HepG2 (cell line): ENCODE data around the gene FUT1. TPM values are rescaled to one million over a fixed set of nuclear protein-coding genes. Genes with fewer than 3 reads are reported as not detected.

Experiments
- ARNTL ChIP-seq: sonication (generic); formaldehyde crosslinking; IDR thresholded peaks from 2 replicates; pipeline ENCODE4 v1.4.0; 2020; ENCODE audit warnings: mild to moderate bottlenecking, missing genetic modification reagents
- ATRX ChIP-seq: sonication (generic); formaldehyde crosslinking; IDR thresholded peaks from 2 replicates; pipeline ENCODE4 v1.4.0; 2020; ENCODE audit warnings: missing genetic modification reagents, borderline replicate concordance
- EEA1 ChIP-seq: sonication (generic); formaldehyde crosslinking; IDR thresholded peaks from 2 replicates; pipeline ENCODE4 v1.5.1; 2020; ENCODE audit warnings: mild to moderate bottlenecking, missing genetic modification reagents, borderline replicate concordance
- ELF3 ChIP-seq: IDR thresholded peaks from 2 replicates; pipeline ENCODE4 v1.6.1; 2016; ENCODE audit warnings: missing genetic modification reagents, missing compliant biosample characterization
- JUN ChIP-seq: sonication (generic); formaldehyde crosslinking; IDR thresholded peaks from 2 replicates; pipeline ENCODE4 v1.4.0; 2020; ENCODE audit warnings: mild to moderate bottlenecking, missing genetic modification reagents
- KAT2B ChIP-seq: fragments of 150-350 bp; IDR thresholded peaks from 2 replicates; pipeline ENCODE4 v1.6.1; 2014; ENCODE audit warnings: low read depth, low read length, borderline replicate concordance
- KAT7 ChIP-seq: IDR thresholded peaks from 2 replicates; pipeline ENCODE4 v1.6.1; 2018; ENCODE audit warnings: borderline replicate concordance, missing compliant biosample characterization
- KDM4B ChIP-seq: sonication (generic); formaldehyde crosslinking; IDR thresholded peaks from 2 replicates; pipeline ENCODE4 v1.4.0; 2020; ENCODE audit warnings: missing genetic modification reagents
- KLF15 ChIP-seq: sonication (generic); formaldehyde crosslinking; IDR thresholded peaks from 2 replicates; pipeline ENCODE4 v1.8.1; 2023; ENCODE audit warnings: borderline replicate concordance, mild to moderate bottlenecking, inconsistent platforms, missing genetic modification reagents, mixed read lengths
- LCORL ChIP-seq, 2 experiments: fragments of 450-650 bp in 1 of 2; sonication (generic) in 1 of 2; formaldehyde crosslinking in 1 of 2; IDR thresholded peaks; 2 replicates each; pipeline versions ENCODE4 v1.5.0 to v1.6.1; 2017 to 2020; ENCODE audit warnings: antibody characterized with exemption in 1 of 2, missing genetic modification reagents in 1 of 2
- PHF21A ChIP-seq: sonication (generic); formaldehyde crosslinking; IDR thresholded peaks from 2 replicates; pipeline ENCODE4 v1.5.0; 2020; ENCODE audit warnings: mild to moderate bottlenecking, missing genetic modification reagents
- RARA ChIP-seq: IDR thresholded peaks from 2 replicates; pipeline ENCODE4 v1.6.1; 2016; ENCODE audit warnings: missing genetic modification reagents, missing compliant biosample characterization
- RBFOX2 ChIP-seq: fragments of 200-400 bp; formaldehyde crosslinking; IDR thresholded peaks from 2 replicates; pipeline ENCODE4 v1.6.1; 2017; ENCODE audit warnings: low read depth, mild to moderate bottlenecking, low read length
- SAP130 ChIP-seq: IDR thresholded peaks from 2 replicates; pipeline ENCODE4 v1.6.1; 2016; ENCODE audit warnings: low read depth
- STAG1 ChIP-seq: sonication (generic); formaldehyde crosslinking; IDR thresholded peaks from 2 replicates; pipeline ENCODE4 v1.4.0; 2020; ENCODE audit warnings: missing genetic modification reagents
- TARDBP ChIP-seq: sonication (generic); formaldehyde crosslinking; IDR thresholded peaks from 2 replicates; pipeline ENCODE4 v1.8.0; 2022; ENCODE audit warnings: mild to moderate bottlenecking, missing genetic modification reagents
- TRIM24 ChIP-seq: sonication (generic); formaldehyde crosslinking; IDR thresholded peaks from 2 replicates; pipeline ENCODE4 v1.8.0; 2022; ENCODE audit warnings: mild to moderate bottlenecking, missing genetic modification reagents
- ZBTB39 ChIP-seq: sonication (generic); formaldehyde crosslinking; IDR thresholded peaks from 2 replicates; pipeline ENCODE4 v1.5.0; 2020; ENCODE audit warnings: missing genetic modification reagents
- ZNF12 ChIP-seq: sonication (generic); formaldehyde crosslinking; IDR thresholded peaks from 2 replicates; pipeline ENCODE4 v1.5.0; 2020; ENCODE audit warnings: missing genetic modification reagents
- ZNF543 ChIP-seq: sonication (generic); formaldehyde crosslinking; IDR thresholded peaks from 2 replicates; pipeline ENCODE4 v1.4.0; 2020; ENCODE audit warnings: mild to moderate bottlenecking, missing genetic modification reagents
- ZNF737 ChIP-seq: sonication (generic); formaldehyde crosslinking; IDR thresholded peaks from 2 replicates; pipeline ENCODE4 v1.5.0; 2020; ENCODE audit warnings: missing genetic modification reagents, mild to moderate bottlenecking, borderline replicate concordance
- ZSCAN21 ChIP-seq: sonication (generic); formaldehyde crosslinking; IDR thresholded peaks from 2 replicates; pipeline ENCODE4 v1.8.0; 2022; ENCODE audit warnings: mild to moderate bottlenecking, missing genetic modification reagents, moderate library complexity, borderline replicate concordance
- ZSCAN30 ChIP-seq: sonication (generic); formaldehyde crosslinking; IDR thresholded peaks from 2 replicates; pipeline ENCODE4 v1.5.0; 2020; ENCODE audit warnings: mild to moderate bottlenecking, missing genetic modification reagents
- ZSCAN5A ChIP-seq: sonication (generic); formaldehyde crosslinking; IDR thresholded peaks from 2 replicates; pipeline ENCODE4 v1.8.0; 2022; ENCODE audit warnings: mild to moderate bottlenecking, missing genetic modification reagents, borderline replicate concordance
- polyA plus RNA-seq, 8 experiments: library from polyadenylated mRNA; depleted of rRNA in 3 of 8; stranded (reverse) in 7 of 8; unstranded in 1 of 8; fragments of >200 nt; fragmentation: Illumina TruSeq in 4 of 8; extraction: Trizol in 4 of 8; gene quantifications; 2 replicates each; pipeline versions ENCODE4 v1.2.1 to v1.2.3, GENCODE V29; 2011 to 2016; ENCODE audit warnings: low read depth in 4 of 8, missing spikeins in 1 of 8, mixed read lengths in 1 of 8; ENCODE audit not compliant: insufficient read depth in 1 of 8
- total RNA-seq, 5 experiments: library from RNA; depleted of rRNA; stranded (reverse); fragments of >200 nt; fragmentation: Illumina TruSeq; extraction: Trizol; gene quantifications; 2 replicates each; pipeline ENCODE4 v1.2.3, GENCODE V29; 2016; ENCODE audit warnings: low read depth in 1 of 5
- TF ChIP-seq, protein P1 (sequence below): sonication (generic); formaldehyde crosslinking; IDR thresholded peaks from 2 replicates; pipeline ENCODE4 v1.4.0; 2020; ENCODE audit warnings: missing genetic modification reagents

Gene FUT1
- total and polyA plus RNA-seq, 2 of the 13 experiments (the other 11 are each of a cell fraction or from before 2014, with no cell fraction given) = 0.07 to 1.1 TPM

GRCh38 chr19:48719263-48720171 is 32.9 kb downstream of the FUT1 start, which contains the start of gene MAMSTR (continued):
- no peak for TF ChIP-seq ZNF737 (CRISPR knock-in tag)
- no peak for TF ChIP-seq TARDBP
- TF ChIP-seq STAG1 (CRISPR knock-in tag) = peak; percentile 53
- 0 out of 2 replicates have a peak, but pooled peaks have one; percentile 35 for TF ChIP-seq KAT7 (CRISPR knock-in tag)
- no peak for TF ChIP-seq ELF3 (CRISPR knock-in tag)
- no peak for TF ChIP-seq ZNF543 (CRISPR knock-in tag)
- TF ChIP-seq JUN (CRISPR knock-in tag) = no peak
- TF ChIP-seq ZBTB39 (CRISPR knock-in tag) = no peak
- TF ChIP-seq KAT2B = no peak
- peak; percentile 6; the same call in 1 of the 2 replicates for TF ChIP-seq SAP130
- 0 out of 2 replicates have a peak, but pooled peaks have one; percentile 33 for TF ChIP-seq ARNTL (CRISPR knock-in tag)
- TF ChIP-seq KDM4B (CRISPR knock-in tag) = no peak
- TF ChIP-seq ATRX = no peak
- no peak for TF ChIP-seq PHF21A (CRISPR knock-in tag)
- no peak for TF ChIP-seq EEA1
- peak; percentile 48 for TF ChIP-seq RBFOX2
- TF ChIP-seq ZSCAN30 = no peak
- TF ChIP-seq ZNF12 (CRISPR knock-in tag) = no peak
- TF ChIP-seq TRIM24 (CRISPR knock-in tag) = no peak
- TF ChIP-seq KLF15 (CRISPR knock-in tag) = no peak
- no peak for TF ChIP-seq LCORL (IDR thresholded peaks at IDR 0.05)
- TF ChIP-seq LCORL (CRISPR knock-in tag; IDR thresholded peaks at IDR 0.05) = no peak
- peak; percentile 42; the same call in 1 of the 2 replicates for TF ChIP-seq RARA (CRISPR knock-in tag)
- TF ChIP-seq ZSCAN5A (CRISPR knock-in tag) = no peak
- TF ChIP-seq, protein P1, sequence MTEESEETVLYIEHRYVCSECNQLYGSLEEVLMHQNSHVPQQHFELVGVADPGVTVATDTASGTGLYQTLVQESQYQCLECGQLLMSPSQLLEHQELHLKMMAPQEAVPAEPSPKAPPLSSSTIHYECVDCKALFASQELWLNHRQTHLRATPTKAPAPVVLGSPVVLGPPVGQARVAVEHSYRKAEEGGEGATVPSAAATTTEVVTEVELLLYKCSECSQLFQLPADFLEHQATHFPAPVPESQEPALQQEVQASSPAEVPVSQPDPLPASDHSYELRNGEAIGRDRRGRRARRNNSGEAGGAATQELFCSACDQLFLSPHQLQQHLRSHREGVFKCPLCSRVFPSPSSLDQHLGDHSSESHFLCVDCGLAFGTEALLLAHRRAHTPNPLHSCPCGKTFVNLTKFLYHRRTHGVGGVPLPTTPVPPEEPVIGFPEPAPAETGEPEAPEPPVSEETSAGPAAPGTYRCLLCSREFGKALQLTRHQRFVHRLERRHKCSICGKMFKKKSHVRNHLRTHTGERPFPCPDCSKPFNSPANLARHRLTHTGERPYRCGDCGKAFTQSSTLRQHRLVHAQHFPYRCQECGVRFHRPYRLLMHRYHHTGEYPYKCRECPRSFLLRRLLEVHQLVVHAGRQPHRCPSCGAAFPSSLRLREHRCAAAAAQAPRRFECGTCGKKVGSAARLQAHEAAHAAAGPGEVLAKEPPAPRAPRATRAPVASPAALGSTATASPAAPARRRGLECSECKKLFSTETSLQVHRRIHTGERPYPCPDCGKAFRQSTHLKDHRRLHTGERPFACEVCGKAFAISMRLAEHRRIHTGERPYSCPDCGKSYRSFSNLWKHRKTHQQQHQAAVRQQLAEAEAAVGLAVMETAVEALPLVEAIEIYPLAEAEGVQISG = no peak
- TF ChIP-seq ZSCAN21 (CRISPR knock-in tag) = no peak
